Cardiac muscle cell (in vitro differentiated cells and primary cell): ENCODE measurements around the gene SLC6A6. TPM values are rescaled to one million over a fixed set of nuclear protein-coding genes. Genes with fewer than 3 reads are reported as not detected.

Experiments
- DNase-seq, 2 donors: peaks; one replicate each; pipeline versions ENCODE4 v3.0.0 to v3.0.0-alpha.2; 2010 to 2017; ENCODE audit warnings: low read depth in 1 of 2, low spot score in 1 of 2
- H3K27ac ChIP-seq: fragments of 200-600 bp; sonication (generic); 2 replicates; pipeline ENCODE4 v1.5.1; 2016
- H3K27me3 ChIP-seq: fragments of 200-600 bp; sonication (generic); 2 replicates; pipeline ENCODE4 v1.6.0; 2016; ENCODE audit warnings: control low read depth
- H3K36me3 ChIP-seq: fragments of 200-600 bp; sonication (generic); 2 replicates; pipeline ENCODE4 v1.5.1; 2016; ENCODE audit warnings: control low read depth
- H3K4me1 ChIP-seq: fragments of 200-600 bp; sonication (generic); 2 replicates; pipeline ENCODE4 v1.8.1; 2017; ENCODE audit warnings: low read depth, mild to moderate bottlenecking, mixed run types
- H3K4me3 ChIP-seq: fragments of 200-600 bp; sonication (generic); 2 replicates; pipeline ENCODE4 v1.5.1; 2016; ENCODE audit warnings: mild to moderate bottlenecking
- H3K9me3 ChIP-seq: fragments of 200-600 bp; sonication (generic); 2 replicates; pipeline ENCODE4 v1.5.1; 2017; ENCODE audit warnings: low read depth, mild to moderate bottlenecking, control low read depth
- CTCF ChIP-seq: IDR thresholded peaks from 2 replicates; pipeline ENCODE4 v1.5.1; 2012; ENCODE audit warnings: low read depth, mild to moderate bottlenecking, low read length
- polyA plus RNA-seq: library from polyadenylated mRNA; unstranded; fragments of >200 nt; fragmentation: Nextera tagmentation; extraction: Ambion mirVana; gene quantifications from 2 replicates; pipeline ENCODE4 v1.2.1, GENCODE V29; 2016
- total RNA-seq: library from RNA; depleted of rRNA; stranded (reverse); fragments of >200 nt; gene quantifications from 2 replicates; pipeline ENCODE4 v1.2.3, GENCODE V29; 2016

Gene SLC6A6
- total and polyA plus RNA-seq, 2 experiments from 2014 or later: 5.4 to 19.7 TPM

DNA sequence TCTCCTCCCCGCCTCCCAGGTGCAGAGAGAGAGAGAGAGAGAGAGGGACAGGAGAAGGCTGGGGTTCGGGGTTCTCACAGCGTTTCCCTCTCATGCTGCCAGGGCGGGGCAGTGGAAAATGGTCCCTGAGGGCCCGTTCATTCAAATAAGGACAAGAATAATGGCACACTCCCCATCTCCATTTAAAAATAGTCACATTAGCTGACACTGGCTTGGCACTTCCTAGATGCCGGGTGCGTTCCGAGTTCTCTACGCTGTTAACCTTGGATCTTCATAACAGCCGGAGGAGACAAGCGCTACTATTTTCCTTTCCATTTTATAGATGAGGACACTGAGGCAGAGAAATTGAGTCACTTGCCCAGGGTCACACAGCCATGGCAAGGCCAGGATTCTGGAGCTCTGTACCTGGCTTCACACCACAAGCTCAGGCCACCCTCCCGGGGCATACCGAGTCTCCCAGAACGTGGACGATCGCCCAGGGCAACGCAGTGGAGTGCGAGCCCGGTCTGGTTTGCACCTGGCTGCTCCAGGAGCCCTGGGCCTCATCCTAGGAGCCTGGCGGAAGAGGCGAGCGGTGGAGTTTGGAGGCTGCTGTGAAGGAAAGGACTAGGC lies 608 bp upstream of the SLC6A6 start:
- Histone ChIP-seq H3K4me3 (peak overlapping the region; percentile 65), H3K4me1 (peaks cover 11% of the 10 kb centered on the region), H3K27ac (no peak overlapping the region), H3K27me3 (peaks cover 4% of the 10 kb centered on the region), H3K36me3 (no peaks in the 10 kb centered on the region), H3K9me3 (no peaks in the 10 kb centered on the region)
- no peak for TF ChIP-seq CTCF
- no peak for DNase-seq

DNA sequence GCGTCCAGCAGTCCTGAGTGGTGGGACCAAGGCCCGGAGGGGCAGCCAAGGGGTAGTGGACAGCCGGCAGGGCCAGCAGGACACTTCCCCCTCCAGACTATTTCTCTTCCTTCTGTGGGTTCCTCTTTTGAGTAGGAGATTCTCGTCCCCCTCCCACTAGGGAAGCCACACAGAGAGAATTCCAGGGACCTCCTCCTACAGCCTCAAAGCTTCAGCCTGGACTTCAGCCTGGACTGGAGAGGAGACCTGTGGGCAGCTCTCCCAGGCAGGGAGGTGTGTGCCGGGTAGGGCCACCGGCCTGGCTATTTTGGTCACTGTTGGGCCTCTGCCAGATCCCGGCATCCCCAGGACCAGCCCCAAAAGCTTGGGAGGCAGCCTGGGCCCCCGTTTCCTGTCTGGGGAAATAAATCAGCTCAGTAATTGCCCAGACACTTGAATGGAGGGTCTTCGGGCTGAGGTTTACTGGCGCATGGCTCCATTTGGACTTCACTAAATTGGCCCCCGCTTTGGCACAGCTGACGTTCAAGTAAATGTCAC lies 1.3 kb downstream of the SLC6A6 start:
- TF ChIP-seq CTCF: no peak
- Histone ChIP-seq H3K4me3 (peak overlapping the region; percentile 65), H3K27ac (no peak overlapping the region), H3K27me3 (peaks cover 4% of the 10 kb centered on the region), H3K4me1 (peaks cover 11% of the 10 kb centered on the region), H3K36me3 (no peaks in the 10 kb centered on the region), H3K9me3 (no peaks in the 10 kb centered on the region)
- DNase-seq: peak in 1 of 2 donors; percentile 34

- peaks cover 11% of the 10 kb centered on the region for H3K4me1 ChIP-seq
- no peak overlapping the region for H3K27ac ChIP-seq
- H3K36me3 ChIP-seq: no peaks in the 10 kb centered on the region
- no peaks in the 10 kb centered on the region for H3K9me3 ChIP-seq
- peaks cover 4% of the 10 kb centered on the region for H3K27me3 ChIP-seq
- DNase-seq: no peak
- TF ChIP-seq CTCF: no peak
- peak overlapping the region; percentile 65 for H3K4me3 ChIP-seq
Measured at GRCh38 chr3:14404186-14404585, 1.8 kb downstream of the SLC6A6 start.

DNA sequence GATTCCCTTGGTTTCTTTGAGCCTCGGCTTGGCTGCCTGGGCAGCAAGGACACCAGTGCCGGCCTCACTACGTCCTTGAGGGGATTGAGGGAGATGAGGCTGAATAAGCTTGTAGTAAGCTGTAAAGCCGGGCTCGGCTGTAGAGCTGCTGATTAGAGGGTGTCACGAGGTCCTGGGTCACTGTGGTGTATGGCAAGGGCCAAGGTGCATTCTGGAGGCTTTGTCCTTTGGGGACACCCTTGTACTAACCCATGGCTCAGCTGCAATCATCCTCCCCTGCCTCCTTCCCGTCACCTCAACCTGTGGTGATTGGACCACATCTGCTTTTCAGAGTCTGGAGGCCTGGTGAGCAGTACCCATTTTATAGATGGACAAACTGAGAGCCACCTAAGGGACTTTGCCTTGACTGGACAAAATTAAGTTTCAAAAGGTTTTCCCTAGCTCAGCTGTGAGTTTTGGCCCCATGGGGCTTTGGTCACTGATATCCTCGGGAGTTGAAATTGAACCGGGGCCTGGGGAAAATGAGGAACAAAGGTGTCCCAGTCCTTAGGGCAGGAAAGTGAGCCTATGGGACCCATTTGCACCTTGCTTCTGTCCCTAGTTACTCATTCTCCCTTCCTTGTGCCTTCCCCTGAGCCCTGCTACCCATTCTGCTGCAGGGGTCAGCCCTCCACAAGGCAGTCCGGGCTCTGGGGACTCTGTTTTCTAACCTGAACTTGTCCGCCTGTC lies 2.4 kb downstream of the SLC6A6 start:
- Histone ChIP-seq H3K4me1 (peaks cover 11% of the 10 kb centered on the region), H3K4me3 (no peak overlapping the region), H3K9me3 (no peaks in the 10 kb centered on the region), H3K27ac (no peak overlapping the region), H3K27me3 (peaks cover 4% of the 10 kb centered on the region), H3K36me3 (no peaks in the 10 kb centered on the region)
- no peak for TF ChIP-seq CTCF
- no peak for DNase-seq

- H3K9me3 ChIP-seq: no peaks in the 10 kb centered on the region
- TF ChIP-seq CTCF: no peak
- peaks cover 4% of the 10 kb centered on the region for H3K27me3 ChIP-seq
- peaks cover 11% of the 10 kb centered on the region for H3K4me1 ChIP-seq
- H3K27ac ChIP-seq: no peak overlapping the region
- DNase-seq: peak in 1 of 2 donors; percentile 44
- no peaks in the 10 kb centered on the region for H3K36me3 ChIP-seq
- no peak overlapping the region for H3K4me3 ChIP-seq
Measured at GRCh38 chr3:14405360-14406238, 3.2 kb downstream of the SLC6A6 start.
